B cell (primary cell): ENCODE data around the gene TNNI3K. TPM values are rescaled to one million over a fixed set of nuclear protein-coding genes. Genes with fewer than 3 reads are reported as not detected.

Experiments
- ATAC-seq: fragments of 200-7000 bp; cut with Tn5 transposase; one replicate; pipeline ENCODE4 v1.10.0; 2021; ENCODE audit warnings: low read depth, mild to moderate bottlenecking, moderate number of reproducible peaks, moderate library complexity
- CTCF ChIA-PET: fragments of 350-600 bp; sonication (Branson Sonifier 250); formaldehyde crosslinking; loops from one replicate; lab custom pipeline; 2021; ENCODE audit warnings: antibody characterized with exemption, inconsistent platforms; lab: Charles Lee
- POLR2A ChIA-PET: fragments of 350-600 bp; sonication (Branson Sonifier 250); formaldehyde crosslinking; loops from one replicate; lab custom pipeline; 2021; ENCODE audit warnings: antibody characterized with exemption; lab: Charles Lee
- DNase-seq: peaks from one replicate; pipeline ENCODE4 v3.0.0; 2013
- H2AFZ ChIP-seq: 2 replicates; pipeline ENCODE4 v1.6.1; 2012; ENCODE audit warnings: mild to moderate bottlenecking, low read depth, low read length; ENCODE audit not compliant: insufficient read depth, poor library complexity, severe bottlenecking
- H3K27ac ChIP-seq, 2 donors: 1 replicate in 1 of 2; 2 replicates in 1 of 2; pipeline ENCODE4 v1.5.1; 2012 to 2013; ENCODE audit warnings: low read length in 2 of 2, mild to moderate bottlenecking in 2 of 2, moderate library complexity in 1 of 2
- H3K27me3 ChIP-seq, 4 experiments: fragments of 200-600 bp in 1 of 4; sonication (generic) in 1 of 4; replicated peaks in 1 of 4; 1 replicate in 2 of 4; 2 replicates in 2 of 4; pipeline versions ENCODE4 v1.6.1 to v1.7.0; 2013 to 2016; ENCODE audit warnings: low read length in 3 of 4, mild to moderate bottlenecking in 2 of 4, mixed read lengths in 1 of 4, moderate library complexity in 1 of 4; ENCODE audit not compliant: insufficient read depth in 4 of 4, control insufficient read depth in 3 of 4; ENCODE audit errors: control extremely low read depth in 1 of 4
- H3K36me3 ChIP-seq, 2 experiments: replicated peaks in 1 of 2; 1 replicate in 1 of 2; 2 replicates in 1 of 2; pipeline versions ENCODE4 v1.6.1 to v1.7.1; 2013; ENCODE audit warnings: low read length in 1 of 2; ENCODE audit not compliant: insufficient read depth in 2 of 2, control insufficient read depth in 1 of 2; ENCODE audit errors: control extremely low read depth in 1 of 2, extremely low read depth in 1 of 2
- H3K4me1 ChIP-seq, 2 donors: fragments of 200-600 bp in 1 of 2; sonication (generic) in 1 of 2; 1 replicate in 1 of 2; 2 replicates in 1 of 2; pipeline versions ENCODE4 v1.5.1 to v1.6.1; 2013 to 2017; ENCODE audit warnings: low read length in 2 of 2; ENCODE audit not compliant: control insufficient read depth in 2 of 2, insufficient read depth in 2 of 2
- H3K4me2 ChIP-seq: replicated peaks from 2 replicates; pipeline ENCODE3; 2012; ENCODE audit warnings: mild to moderate bottlenecking, low read depth, low read length; ENCODE audit not compliant: poor library complexity, severe bottlenecking
- H3K4me3 ChIP-seq, 5 experiments: fragments of 200-600 bp in 1 of 5; sonication (generic) in 1 of 5; 1 replicate in 3 of 5; 2 replicates in 2 of 5; pipeline versions ENCODE4 v1.5.1 to v1.7.0; 2011 to 2016; ENCODE audit warnings: low read length in 4 of 5, mild to moderate bottlenecking in 4 of 5, low read depth in 2 of 5, control low read depth in 1 of 5, moderate library complexity in 1 of 5; ENCODE audit not compliant: insufficient read depth in 1 of 5; ENCODE audit errors: control extremely low read depth in 1 of 5, extremely low read depth in 1 of 5
- H3K79me2 ChIP-seq: fragments of 200-600 bp; sonication (generic); one replicate; pipeline ENCODE4 v1.6.0; 2016; ENCODE audit warnings: low read length; ENCODE audit not compliant: control insufficient read depth, insufficient read depth
- H3K9ac ChIP-seq: fragments of 200-600 bp; sonication (generic); 2 replicates; pipeline ENCODE4 v1.6.1; 2017; ENCODE audit warnings: mild to moderate bottlenecking, low read length, moderate library complexity
- H3K9me3 ChIP-seq, 3 donors: one replicate each; pipeline versions ENCODE4 v1.6.1 to v1.7.1; 2013; ENCODE audit warnings: low read length in 2 of 3; ENCODE audit not compliant: control insufficient read depth in 2 of 3, insufficient read depth in 1 of 3; ENCODE audit errors: control extremely low read depth in 1 of 3
- H4K20me1 ChIP-seq: 2 replicates; pipeline ENCODE4 v1.6.0; 2012; ENCODE audit warnings: mild to moderate bottlenecking, low read length; ENCODE audit not compliant: insufficient read depth, control insufficient read depth, poor library complexity, severe bottlenecking
- H3K27ac Mint-ChIP-seq: one replicate; pipeline ENCODE4 v1.8.0; 2021; ENCODE audit warnings: mixed read lengths
- H3K27me3 Mint-ChIP-seq: one replicate; pipeline ENCODE4 v1.8.0; 2021; ENCODE audit warnings: mixed read lengths
- H3K4me1 Mint-ChIP-seq: one replicate; pipeline ENCODE4 v1.8.0; 2021; ENCODE audit warnings: mixed read lengths
- H3K4me3 Mint-ChIP-seq: one replicate; pipeline ENCODE4 v1.8.0; 2021; ENCODE audit warnings: mixed read lengths
- H3K9me3 Mint-ChIP-seq: one replicate; pipeline ENCODE4 v1.8.0; 2022; ENCODE audit warnings: mixed read lengths; ENCODE audit not compliant: insufficient read depth
- CTCF ChIP-seq: fragments of 200-600 bp; IDR thresholded peaks from one replicate; pipeline ENCODE4 v1.8.0; 2022; ENCODE audit warnings: antibody characterized with exemption, mild to moderate bottlenecking
- EZH2 ChIP-seq: IDR thresholded peaks from 2 replicates; pipeline ENCODE4 v1.6.1; 2012; ENCODE audit warnings: borderline replicate concordance, low read depth, mild to moderate bottlenecking, moderate library complexity, low read length; ENCODE audit not compliant: insufficient read depth, poor library complexity, severe bottlenecking
- WGBS: methylation state at CpG from one replicate; pipeline ENCODE4 v1.1.5; 2013; ENCODE audit warnings: missing lambda C conversion rate; ENCODE audit not compliant: insufficient coverage; 5-methylcytosine and 5-hydroxymethylcytosine counted together
- intact Hi-C: fragments of 100-400 bp; cut with micrococcal nuclease; formaldehyde crosslinking; loops from one replicate; pipeline ENCODE4 v1.10.0; 2022
- polyA plus RNA-seq: library from polyadenylated mRNA; depleted of rRNA; stranded (reverse); fragments of >200 nt; gene quantifications from 2 replicates; pipeline ENCODE4 v1.2.3, GENCODE V29; 2012
- total RNA-seq, 2 donors: library from RNA; stranded (reverse); fragments of 120-200 nt in 1 of 2; gene quantifications; 1 replicate in 1 of 2; 2 replicates in 1 of 2; pipeline versions ENCODE4 v1.2.3 to v1.2.4, GENCODE V29; 2013 to 2022

Gene TNNI3K
- total and polyA plus RNA-seq, 2 donors (not counting 1 experiment from before 2014, with no cell fraction given) = 0.52 to 3.1 TPM

- CTCF ChIA-PET = no interaction called here
- H4K20me1 ChIP-seq = no peaks in the 10 kb centered on the region
- intact Hi-C loops = no loop called here
These were observed 133.1 kb downstream of the TNNI3K start for GRCh38 chr1:74368335-74368734.

GRCh38 chr1:74375376-74375775 lies 140.2 kb downstream of the TNNI3K start:
- Mint-ChIP-seq H3K27me3 (no peaks in the 10 kb centered on the region), H3K9me3 (no peaks in the 10 kb centered on the region), H3K27ac (no peak overlapping the region), H3K4me3 (no peak overlapping the region), H3K4me1 (no peaks in the 10 kb centered on the region)
- H3K4me3 ChIP-seq = no peak overlapping the region
- no peak for DNase-seq
- no peak overlapping the region for H3K9ac ChIP-seq
- TF ChIP-seq CTCF (no peak), EZH2 (no peak)
- H3K4me2 ChIP-seq = no peak overlapping the region
- H3K79me2 ChIP-seq = no peaks in the 10 kb centered on the region
- ChIA-PET POLR2A (no interaction called here), CTCF (no interaction called here)
- no peaks in the 10 kb centered on the region for H3K36me3 ChIP-seq
- no peaks in the 10 kb centered on the region for H4K20me1 ChIP-seq
- H3K9me3 ChIP-seq = no peaks in the 10 kb centered on the region
- ATAC-seq = no peak
- no peak overlapping the region for H2AFZ ChIP-seq
- no peaks in the 10 kb centered on the region for H3K27me3 ChIP-seq
- no peaks in the 10 kb centered on the region for H3K4me1 ChIP-seq
- intact Hi-C loops = no loop called here
- H3K27ac ChIP-seq = no peak overlapping the region

More at GRCh38 chr1:74368335-74368734, 133.1 kb downstream of the TNNI3K start:
- Mint-ChIP-seq H3K4me3 (no peak overlapping the region), H3K4me1 (no peaks in the 10 kb centered on the region), H3K27ac (no peak overlapping the region), H3K9me3 (peaks cover 1% of the 10 kb centered on the region), H3K27me3 (no peaks in the 10 kb centered on the region)
- Histone ChIP-seq H3K9ac (no peak overlapping the region), H3K4me3 (no peak overlapping the region), H2AFZ (no peak overlapping the region), H3K79me2 (no peaks in the 10 kb centered on the region), H3K4me1 (no peaks in the 10 kb centered on the region), H3K9me3 (no peaks in the 10 kb centered on the region), H3K4me2 (no peak overlapping the region), H3K27ac (no peak overlapping the region), H3K36me3 (no peaks in the 10 kb centered on the region), H3K27me3 (no peaks in the 10 kb centered on the region)
- DNase-seq (no peak), ATAC-seq (no peak)
- TF ChIP-seq EZH2 (no peak), CTCF (no peak)
- POLR2A ChIA-PET = no interaction called here
- WGBS = 91% methylated on average over 3 of the region's 3 CpGs
